GM18909 (cell line): ENCODE measurements around the gene CDC5L.

Experiments
- ATAC-seq: cut with Tn5 transposase; IDR thresholded peaks from one replicate; pipeline ENCODE4 v1.9.1; 2021; ENCODE audit warnings: mild to moderate bottlenecking; ENCODE audit not compliant: unreplicated experiment, poor library complexity

The CDC5L gene

GRCh38 chr6:44373051-44373450 lies 14.5 kb upstream of the CDC5L start:
- no peak for ATAC-seq

- no peak for ATAC-seq
These were observed 13.7 kb upstream of the CDC5L start for GRCh38 chr6:44373787-44374186.

GRCh38 chr6:44375071-44375470 lies 12.4 kb upstream of the CDC5L start:
- ATAC-seq = no peak

- no peak for ATAC-seq
These were observed 10.0 kb upstream of the CDC5L start for GRCh38 chr6:44377484-44377883.

DNA sequence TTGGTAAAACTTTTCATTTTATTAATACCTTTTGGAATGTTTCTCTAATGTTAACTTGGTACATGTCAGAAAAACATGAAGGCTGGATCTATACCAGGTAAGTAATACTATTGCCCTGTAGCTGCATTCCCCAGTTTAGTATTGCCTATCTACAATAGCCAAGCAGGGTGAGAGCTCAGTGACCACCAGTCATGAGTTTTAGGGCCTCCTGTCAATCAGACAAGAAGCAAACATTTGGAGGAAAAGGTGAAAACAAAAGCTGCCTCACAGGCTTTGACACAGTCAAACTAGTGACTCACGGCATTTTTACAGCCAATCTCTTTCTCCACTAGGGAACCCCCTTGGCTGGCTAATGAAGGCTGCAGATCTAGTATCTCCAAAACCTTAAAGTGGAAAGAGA lies 9.5 kb upstream of the CDC5L start:
- no peak for ATAC-seq

- no peak for ATAC-seq
These were observed 5.8 kb upstream of the CDC5L start for GRCh38 chr6:44381739-44382138.

DNA sequence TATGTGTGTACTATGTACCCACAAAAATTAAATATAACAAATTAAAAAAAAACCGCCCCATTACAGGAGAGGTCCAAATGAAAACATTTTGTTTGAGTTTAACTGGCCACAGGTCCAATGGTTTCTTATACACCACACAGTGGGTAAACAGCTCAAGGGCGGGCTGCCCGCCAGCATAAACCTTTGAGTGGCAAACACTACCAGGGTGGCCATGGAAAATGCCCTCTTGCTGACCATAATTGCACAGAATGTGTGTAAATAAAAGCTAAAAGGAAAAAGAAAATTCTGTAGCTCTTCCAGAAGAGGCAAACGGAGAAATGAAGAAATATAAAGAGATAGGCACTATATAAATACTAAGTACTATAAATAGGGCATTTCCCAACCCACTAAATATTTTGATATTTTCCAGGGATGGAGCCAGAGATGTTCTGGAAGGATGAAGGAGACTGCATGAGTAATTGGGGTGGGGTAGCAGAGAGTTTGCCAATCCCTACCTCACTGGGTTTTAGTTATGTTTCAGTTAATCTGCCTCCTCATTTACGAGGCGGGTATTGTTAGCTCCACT lies 1.1 kb upstream of the CDC5L start:
- ATAC-seq = no peak

DNA sequence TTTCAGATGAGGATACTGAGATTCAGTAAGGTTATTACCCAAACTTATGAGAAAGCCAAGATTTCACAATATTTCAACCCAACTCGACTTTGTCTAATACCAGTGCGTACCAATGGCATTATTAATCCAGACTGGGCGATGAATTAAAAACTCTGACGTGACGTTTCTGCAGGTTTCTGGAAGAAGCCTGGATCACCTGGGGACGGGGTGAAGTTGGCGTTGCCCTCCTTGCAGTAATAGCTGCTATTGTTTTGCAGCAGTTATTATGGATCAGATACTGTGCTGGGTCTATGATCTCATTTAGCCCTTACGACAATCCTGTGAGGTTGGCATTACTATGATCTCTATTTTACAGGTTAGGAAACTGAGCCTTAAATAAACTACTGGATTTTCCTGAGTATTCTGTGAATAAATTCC lies 569 bp upstream of the CDC5L start:
- peak; percentile 6 for ATAC-seq

GRCh38 chr6:44388135-44388487 lies 605 bp downstream of the CDC5L start:
- ATAC-seq = no peak

DNA sequence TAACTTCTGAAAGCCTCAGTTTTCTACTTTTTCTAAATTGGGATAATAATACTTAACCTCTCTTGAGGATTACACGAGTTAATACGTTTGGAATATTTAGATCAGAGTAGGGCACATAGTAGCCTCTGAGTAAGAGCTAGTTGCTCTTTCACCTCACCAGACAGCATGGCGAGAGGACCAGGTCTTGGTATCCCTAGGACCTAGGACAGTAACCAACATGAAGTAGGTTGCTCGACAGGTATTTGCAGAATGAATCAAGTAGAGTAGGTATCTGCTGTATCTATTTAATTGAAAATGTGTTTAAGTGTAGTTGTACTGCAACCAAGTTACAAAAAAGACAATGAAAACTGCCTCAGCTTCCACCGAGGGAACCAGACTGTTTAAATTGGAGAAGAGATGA lies 1.4 kb downstream of the CDC5L start:
- ATAC-seq = no peak

DNA sequence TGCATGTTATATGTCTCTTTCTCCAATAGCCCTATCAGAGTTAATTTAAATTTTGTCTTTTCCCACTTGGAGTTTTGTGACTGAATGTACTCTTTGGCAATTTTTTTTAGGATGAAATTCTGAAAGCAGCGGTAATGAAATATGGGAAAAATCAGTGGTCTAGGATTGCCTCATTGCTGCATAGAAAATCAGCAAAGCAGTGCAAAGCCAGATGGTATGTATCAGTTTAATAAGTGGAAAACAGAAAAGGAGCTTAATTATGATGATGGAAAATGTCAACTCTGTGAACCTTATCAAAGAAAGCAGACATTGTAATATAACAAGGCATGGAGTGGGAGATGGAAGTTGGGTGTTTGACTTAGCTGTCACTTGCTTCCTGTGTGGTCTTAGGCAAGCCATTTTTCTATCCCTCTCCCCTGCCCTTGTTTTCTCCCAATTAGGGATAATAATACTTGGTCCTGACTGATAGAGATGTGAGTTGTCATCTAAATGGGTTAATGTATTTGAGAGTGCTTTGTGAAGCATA lies 2.7 kb downstream of the CDC5L start:
- ATAC-seq = no peak

- no peak for ATAC-seq
These were observed 8.0 kb downstream of the CDC5L start for GRCh38 chr6:44395501-44395900.

GRCh38 chr6:44396968-44397367 lies 9.5 kb downstream of the CDC5L start:
- ATAC-seq = no peak

DNA sequence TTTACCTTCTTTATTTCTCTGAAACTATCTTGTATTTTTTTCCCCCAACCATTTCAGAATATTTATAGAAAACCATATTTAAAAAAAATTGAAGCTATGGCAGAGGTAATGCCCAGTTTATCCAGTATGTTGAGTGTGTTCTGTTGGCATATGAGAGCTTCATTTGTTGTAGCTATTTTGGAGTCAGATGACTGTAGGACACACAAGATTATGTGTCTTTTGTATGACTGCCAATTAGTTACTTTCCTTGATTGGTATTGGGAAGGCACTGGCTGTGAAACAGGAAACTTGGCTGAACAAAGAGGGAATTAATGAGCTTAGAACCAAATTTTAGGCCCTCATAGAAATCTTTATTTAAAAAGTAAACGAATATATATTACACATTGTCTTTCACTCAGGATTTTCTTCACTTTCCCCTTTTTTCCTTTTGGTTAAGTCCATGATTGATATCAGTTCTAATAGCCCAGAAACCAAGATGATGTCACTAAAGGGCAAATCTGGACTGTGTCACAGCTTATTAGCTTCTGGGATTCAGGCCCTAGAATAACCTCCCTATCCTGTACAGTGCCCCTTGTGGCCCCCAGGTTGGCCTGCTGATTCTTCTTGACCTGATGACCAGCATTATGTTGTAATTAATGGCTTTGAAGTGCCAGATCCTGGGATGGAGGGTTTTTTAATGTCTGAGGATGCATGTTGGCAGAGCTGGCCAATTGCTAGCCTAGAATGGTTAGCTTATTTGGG lies 10.1 kb downstream of the CDC5L start:
- ATAC-seq = no peak

- no peak for ATAC-seq
These were observed 12.5 kb downstream of the CDC5L start for GRCh38 chr6:44399991-44400390.

- no peak for ATAC-seq
These were observed 13.1 kb downstream of the CDC5L start for GRCh38 chr6:44400572-44400971.

DNA sequence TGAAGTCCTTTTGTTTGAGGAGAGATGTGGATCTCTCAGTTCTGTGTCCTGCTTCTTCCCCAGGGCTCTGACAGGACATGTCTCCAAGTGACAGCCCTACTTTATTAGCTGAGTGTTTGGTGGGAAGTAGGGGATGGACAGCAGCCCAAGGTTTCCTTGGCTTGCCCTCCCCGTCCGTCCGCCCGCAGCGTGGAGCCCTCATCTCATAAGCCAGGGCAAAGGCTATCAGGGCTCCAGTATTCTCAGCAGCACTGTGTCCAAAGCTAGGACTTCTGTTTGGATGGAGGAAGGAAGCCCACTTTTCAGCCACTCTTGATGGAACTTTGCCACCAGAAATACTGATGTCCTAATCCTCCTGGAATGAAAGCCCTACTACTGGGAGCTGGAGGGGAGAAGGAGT lies 13.6 kb downstream of the CDC5L start:
- ATAC-seq = no peak

DNA sequence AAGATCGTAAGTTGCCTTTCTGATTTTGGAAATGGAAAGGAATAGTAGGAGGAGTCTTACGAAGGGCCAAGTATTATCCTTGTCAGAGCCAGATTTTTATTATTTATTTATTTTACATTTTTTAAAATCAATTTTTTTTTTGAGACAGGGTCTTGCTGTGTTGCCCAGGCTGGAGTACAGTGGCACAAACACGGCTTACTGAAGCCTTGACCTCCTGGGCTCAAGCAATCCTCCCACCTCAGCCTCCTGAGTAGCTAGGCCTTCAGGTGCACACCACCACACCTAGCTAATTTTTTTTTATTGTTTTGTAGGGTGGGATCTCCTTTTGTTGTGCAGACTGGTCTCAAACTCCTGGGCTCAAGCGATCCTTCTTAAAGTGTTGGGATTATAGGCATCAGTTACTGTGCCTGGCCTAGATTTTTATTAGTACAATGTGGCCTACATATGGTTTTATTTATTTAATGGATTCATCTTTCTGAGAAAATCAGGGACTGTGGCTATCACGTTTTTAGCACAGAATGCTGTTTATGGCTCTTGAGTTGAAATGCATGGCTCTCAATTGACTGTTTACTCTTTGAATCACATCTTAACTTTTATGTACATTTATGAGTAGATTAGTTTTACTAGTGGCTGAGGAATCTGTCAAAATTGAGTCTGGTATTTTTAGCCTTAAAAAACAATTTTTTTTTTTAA lies 16.7 kb downstream of the CDC5L start:
- ATAC-seq = no peak

DNA sequence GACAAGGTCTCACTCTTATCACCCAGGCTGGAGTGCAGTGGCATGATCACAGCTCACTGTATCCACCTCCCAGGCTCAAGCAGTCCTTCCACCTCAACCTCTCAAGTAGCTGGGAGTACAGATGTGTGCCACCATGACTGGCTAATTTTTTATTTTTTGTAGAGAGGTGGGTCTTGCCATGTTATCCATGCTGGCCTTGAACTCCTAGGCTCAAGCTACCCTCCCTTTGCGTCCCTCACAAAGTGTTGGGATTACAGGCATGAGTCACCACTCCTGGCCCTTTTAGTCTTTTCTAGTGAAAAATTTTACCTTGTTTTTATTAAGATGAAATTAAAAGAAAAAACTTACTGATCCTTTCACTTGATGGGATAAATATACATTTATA lies 17.2 kb downstream of the CDC5L start:
- no peak for ATAC-seq

DNA sequence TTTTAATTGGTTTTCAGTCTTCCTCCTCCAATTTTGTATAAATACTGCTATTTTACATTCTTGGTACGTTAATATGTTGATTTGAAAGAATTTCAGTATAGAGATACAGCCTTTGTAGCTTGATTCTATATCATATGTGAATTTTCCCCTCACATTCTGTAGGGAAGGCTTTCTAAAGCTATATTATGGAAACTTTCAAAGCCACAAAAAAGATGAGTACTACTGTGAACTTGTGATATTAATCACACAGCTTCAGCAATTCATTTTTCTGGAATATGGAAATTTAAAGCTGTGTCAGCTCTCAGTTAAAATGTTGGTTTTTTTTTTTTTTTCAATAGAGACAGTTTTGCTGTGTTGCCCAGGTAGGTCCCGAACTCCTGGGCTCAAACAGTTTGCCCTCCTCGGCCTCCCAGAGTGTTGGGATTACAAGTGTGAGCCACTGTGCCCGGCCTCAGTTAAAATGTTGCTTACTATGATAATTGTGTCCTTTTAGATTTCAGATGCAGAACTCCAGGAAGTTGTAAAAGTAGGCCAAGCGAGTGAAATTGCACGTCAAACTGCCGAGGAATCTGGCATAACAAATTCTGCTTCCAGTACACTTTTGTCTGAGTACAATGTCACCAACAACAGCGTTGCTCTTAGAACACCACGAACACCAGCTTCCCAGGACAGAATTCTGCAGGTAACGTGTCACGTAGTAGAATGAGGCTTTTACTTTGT lies 20.6 kb downstream of the CDC5L start:
- no peak for ATAC-seq

GRCh38 chr6:44409207-44409794 lies 21.8 kb downstream of the CDC5L start:
- no peak for ATAC-seq
